C4-2B (cell line): ENCODE results near the gene VPREB1.

ENCODE experiments used
- H3K27ac ChIP-seq: fragments of 450-650 bp; 2 replicates; pipeline ENCODE4 v1.5.1; 2017
- CTCF ChIP-seq: fragments of 450-650 bp; conservative IDR thresholded peaks from 2 replicates; pipeline ENCODE4 v1.5.1; 2017; ENCODE audit warnings: mild to moderate bottlenecking
- ZFX ChIP-seq: fragments of 450-650 bp; IDR thresholded peaks from 2 replicates; pipeline ENCODE4 v1.6.1; 2017

The VPREB1 gene

GRCh38 chr22:22228921-22229320 is 15.7 kb upstream of the VPREB1 start:
- H3K27ac ChIP-seq, result no peak overlapping the region
- TF ChIP-seq ZFX, result no peak
- no peak for TF ChIP-seq CTCF

GRCh38 chr22:22229683-22230420 is 14.7 kb upstream of the VPREB1 start:
- no peak overlapping the region for H3K27ac ChIP-seq
- TF ChIP-seq ZFX (no peak), CTCF (no peak)

- no peak overlapping the region for H3K27ac ChIP-seq
- TF ChIP-seq ZFX (no peak), CTCF (no peak)
These were observed 14.1 kb upstream of the VPREB1 start for GRCh38 chr22:22230438-22230837.

- TF ChIP-seq CTCF (no peak), ZFX (no peak)
- no peak overlapping the region for H3K27ac ChIP-seq
These were observed 11.5 kb upstream of the VPREB1 start for GRCh38 chr22:22233081-22233480.

- no peak overlapping the region for H3K27ac ChIP-seq
- peak; percentile 74 for TF ChIP-seq CTCF
- TF ChIP-seq ZFX, result no peak
These were observed 9.0 kb upstream of the VPREB1 start for GRCh38 chr22:22235558-22235957.

- H3K27ac ChIP-seq, result no peak overlapping the region
- TF ChIP-seq ZFX (no peak), CTCF (no peak)
These were observed 7.1 kb upstream of the VPREB1 start for GRCh38 chr22:22237521-22237920.

- TF ChIP-seq ZFX (no peak), CTCF (no peak)
- no peak overlapping the region for H3K27ac ChIP-seq
These were observed 5.2 kb upstream of the VPREB1 start for GRCh38 chr22:22239311-22239939.
